ENCODE data around the gene ACE.

DNA sequence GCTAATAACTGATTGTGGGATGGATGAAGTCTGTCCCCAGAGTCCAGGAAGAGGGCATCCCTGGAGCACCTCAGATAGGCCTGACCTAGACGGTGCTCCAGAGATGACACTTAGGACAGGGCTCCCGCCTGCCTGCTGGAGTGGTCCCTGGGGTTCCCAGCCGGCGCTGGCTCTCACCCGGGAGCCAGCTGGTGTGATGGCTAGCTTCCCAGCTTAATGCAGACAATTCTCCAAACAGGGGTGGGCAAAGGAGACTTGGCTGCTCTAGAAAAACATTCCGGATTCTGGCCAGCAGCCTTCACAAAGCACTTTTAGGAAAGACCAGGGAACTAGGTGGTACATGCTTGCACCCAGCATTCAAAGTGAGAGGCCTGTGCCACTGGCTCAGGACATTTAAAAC lies 18.6 kb downstream of the ACE start:
- TF ChIP-seq CTCF (IDR thresholded peaks at IDR 0.05) (no peak), POLR2A (IDR thresholded peaks at IDR 0.05) (no peak)
